Measurements from ENCODE around the gene ACP3. TPM values are rescaled to one million over a fixed set of nuclear protein-coding genes. Genes with fewer than 3 reads are reported as not detected.

ACP3 gene
- polyA plus RNA-seq, 2 donors = 22.5 to 48.4 TPM

DNA sequence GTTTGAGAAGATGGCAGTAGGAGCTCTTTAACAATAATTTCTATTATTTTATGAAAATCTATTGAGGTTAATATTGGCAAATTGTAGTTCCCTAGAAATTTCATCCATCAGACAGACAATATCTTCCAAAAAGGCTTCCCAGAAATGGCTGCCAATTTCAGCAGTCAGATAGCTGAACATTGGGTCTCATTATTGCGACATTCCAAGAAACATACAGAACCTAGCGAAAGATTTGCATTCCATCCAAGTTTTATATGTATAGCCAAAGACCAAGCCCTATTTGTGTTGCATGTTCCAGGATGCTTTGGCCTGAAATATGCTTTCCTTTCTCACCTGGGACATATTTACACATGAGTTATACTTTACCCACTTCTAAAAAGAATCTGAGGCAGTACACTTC, 24.5 kb downstream of the ACP3 start:
- H3K4me3 ChIP-seq (ENCODE audit: low read depth in 1 of 2, low read length in 2 of 2) = no peak overlapping the region
- H3K27me3 ChIP-seq (ENCODE audit: control insufficient read depth in 1 of 2, insufficient read depth in 2 of 2, low read length in 2 of 2) = no peaks in the 10 kb centered on the region
- H3K4me1 ChIP-seq (ENCODE audit: control insufficient read depth in 2 of 2, insufficient read depth in 2 of 2, low read length in 1 of 2) = peaks cover 0 to 2% of the 10 kb centered on the region in 2 donors
- 70 to 74% methylated on average over 2 of the region's 2 CpGs for WGBS, 2 donors
- H3K9me3 ChIP-seq (ENCODE audit: control insufficient read depth in 2 of 2, insufficient read depth in 1 of 2, low read depth in 1 of 2, low read length in 1 of 2) = no peaks in the 10 kb centered on the region
- no peak overlapping the region for H3K27ac ChIP-seq (ENCODE audit: low read depth in 2 of 2, low read length in 1 of 2)
- no peaks in the 10 kb centered on the region for H3K36me3 ChIP-seq (ENCODE audit: control insufficient read depth in 2 of 2, insufficient read depth in 2 of 2, low read length in 1 of 2)

GRCh38 chr3:132342183-132342582, 25.0 kb downstream of the ACP3 start:
- WGBS, 2 donors = 73 to 76% methylated on average over 5 of the region's 5 CpGs

DNA sequence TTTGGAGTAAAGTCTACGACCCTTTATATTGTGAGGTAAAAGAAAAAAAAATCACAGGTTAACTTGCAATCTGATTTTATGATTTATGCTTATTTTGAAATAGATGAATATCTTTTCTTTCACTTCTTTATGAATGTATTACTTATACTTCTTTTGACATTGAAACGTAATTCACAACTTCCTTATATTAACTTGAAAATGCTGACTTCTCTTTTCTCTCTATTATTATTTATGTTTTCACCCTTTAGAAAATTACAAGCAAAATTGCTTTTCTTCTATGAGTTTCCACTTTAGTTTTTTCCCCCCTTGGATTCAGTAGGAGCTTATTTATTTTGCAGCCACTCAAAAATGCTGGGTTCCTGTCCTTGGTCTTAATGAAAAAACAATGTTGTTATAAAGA, 25.4 kb downstream of the ACP3 start:
- no peak overlapping the region for H3K4me3 ChIP-seq (ENCODE audit: low read depth in 1 of 2, low read length in 2 of 2)
- no peaks in the 10 kb centered on the region for H3K36me3 ChIP-seq (ENCODE audit: control insufficient read depth in 2 of 2, insufficient read depth in 2 of 2, low read length in 1 of 2)
- peaks cover 0 to 2% of the 10 kb centered on the region in 2 donors for H3K4me1 ChIP-seq (ENCODE audit: control insufficient read depth in 2 of 2, insufficient read depth in 2 of 2, low read length in 1 of 2)
- H3K27me3 ChIP-seq (ENCODE audit: control insufficient read depth in 1 of 2, insufficient read depth in 2 of 2, low read length in 2 of 2) = no peaks in the 10 kb centered on the region
- no peak overlapping the region for H3K27ac ChIP-seq (ENCODE audit: low read depth in 2 of 2, low read length in 1 of 2)
- H3K9me3 ChIP-seq (ENCODE audit: control insufficient read depth in 2 of 2, insufficient read depth in 1 of 2, low read depth in 1 of 2, low read length in 1 of 2) = no peaks in the 10 kb centered on the region
- 81% methylated on average over 2 of the region's 2 CpGs for WGBS, 2 donors

More at GRCh38 chr3:132342183-132342582, 25.0 kb downstream of the ACP3 start:
- no peaks in the 10 kb centered on the region for H3K27me3 ChIP-seq (ENCODE audit: control insufficient read depth in 1 of 2, insufficient read depth in 2 of 2, low read length in 2 of 2)
- H3K9me3 ChIP-seq (ENCODE audit: control insufficient read depth in 2 of 2, insufficient read depth in 1 of 2, low read depth in 1 of 2, low read length in 1 of 2) = no peaks in the 10 kb centered on the region
- no peak overlapping the region for H3K27ac ChIP-seq (ENCODE audit: low read depth in 2 of 2, low read length in 1 of 2)
- H3K4me1 ChIP-seq (ENCODE audit: control insufficient read depth in 2 of 2, insufficient read depth in 2 of 2, low read length in 1 of 2) = peaks cover 0 to 2% of the 10 kb centered on the region in 2 donors
- H3K36me3 ChIP-seq (ENCODE audit: control insufficient read depth in 2 of 2, insufficient read depth in 2 of 2, low read length in 1 of 2) = no peaks in the 10 kb centered on the region
- no peak overlapping the region for H3K4me3 ChIP-seq (ENCODE audit: low read depth in 1 of 2, low read length in 2 of 2)

DNA sequence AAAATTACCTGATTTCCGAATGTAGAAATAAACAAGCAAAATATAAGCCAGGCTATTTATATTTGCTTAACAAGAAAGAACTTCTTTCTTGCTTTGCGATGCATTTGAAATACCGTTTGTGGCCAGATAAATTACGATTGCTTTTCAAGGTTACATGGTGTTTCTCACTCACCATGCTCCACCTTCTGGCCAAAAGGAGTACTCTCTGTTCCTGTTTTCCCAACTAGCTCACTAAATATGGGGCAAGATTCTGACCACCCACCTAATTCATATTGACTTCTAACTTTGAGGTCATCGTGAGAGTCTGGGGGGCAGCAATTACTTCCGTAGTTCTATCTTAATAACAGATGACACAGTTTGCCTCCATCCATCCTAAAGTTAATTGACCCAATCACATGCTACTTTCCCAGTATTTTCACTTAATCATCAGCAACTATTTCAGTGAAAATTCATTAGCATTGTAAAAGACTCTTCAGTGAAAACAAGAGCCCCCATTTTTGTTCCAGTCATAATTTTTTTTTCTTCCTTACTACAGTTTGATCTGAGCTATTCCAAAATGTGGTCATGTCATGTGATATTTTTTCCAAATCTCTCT, 25.9 kb downstream of the ACP3 start:
- H3K4me3 ChIP-seq (ENCODE audit: low read depth in 1 of 2, low read length in 2 of 2) = no peak overlapping the region
- no peaks in the 10 kb centered on the region for H3K36me3 ChIP-seq (ENCODE audit: control insufficient read depth in 2 of 2, insufficient read depth in 2 of 2, low read length in 1 of 2)
- H3K27me3 ChIP-seq (ENCODE audit: control insufficient read depth in 1 of 2, insufficient read depth in 2 of 2, low read length in 2 of 2) = no peaks in the 10 kb centered on the region
- H3K9me3 ChIP-seq (ENCODE audit: control insufficient read depth in 2 of 2, insufficient read depth in 1 of 2, low read depth in 1 of 2, low read length in 1 of 2) = no peaks in the 10 kb centered on the region
- H3K4me1 ChIP-seq (ENCODE audit: control insufficient read depth in 2 of 2, insufficient read depth in 2 of 2, low read length in 1 of 2) = peaks cover 0 to 2% of the 10 kb centered on the region in 2 donors
- WGBS, 2 donors = 1 to 4% methylated on average over 6 of the region's 6 CpGs
- H3K27ac ChIP-seq (ENCODE audit: low read depth in 2 of 2, low read length in 1 of 2) = no peak overlapping the region

DNA sequence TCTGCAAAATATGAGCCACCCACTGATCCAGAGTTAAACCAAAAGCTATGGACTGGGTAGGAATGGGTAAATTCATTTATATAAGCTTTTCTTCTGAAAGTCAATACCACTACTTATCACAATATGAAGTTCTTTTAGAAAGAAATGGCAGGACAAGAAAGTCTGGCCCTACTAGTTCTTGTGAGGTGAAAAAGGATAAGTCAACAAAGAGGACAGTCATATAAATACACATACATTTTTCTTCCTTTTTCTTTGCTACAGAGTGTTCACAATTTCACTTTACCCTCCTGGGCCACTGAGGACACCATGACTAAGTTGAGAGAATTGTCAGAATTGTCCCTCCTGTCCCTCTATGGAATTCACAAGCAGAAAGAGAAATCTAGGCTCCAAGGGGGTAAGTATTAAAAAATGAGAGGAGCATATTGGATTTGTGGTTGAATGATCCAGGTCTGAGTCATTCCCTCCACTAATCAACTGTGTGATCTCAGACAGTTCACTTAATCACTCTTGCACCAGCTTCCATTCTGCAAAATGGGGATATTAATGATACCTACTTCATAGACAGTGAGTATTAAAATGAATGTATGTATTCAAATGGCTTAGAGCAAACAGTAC, 27.6 kb downstream of the ACP3 start:
- H3K4me1 ChIP-seq (ENCODE audit: control insufficient read depth in 2 of 2, insufficient read depth in 2 of 2, low read length in 1 of 2) = peaks cover 0 to 4% of the 10 kb centered on the region in 2 donors
- H3K27ac ChIP-seq (ENCODE audit: low read depth in 2 of 2, low read length in 1 of 2) = peak overlapping the region in 1 of 2 donors; percentile 32
- no peak overlapping the region for H3K4me3 ChIP-seq (ENCODE audit: low read depth in 1 of 2, low read length in 2 of 2)
- H3K27me3 ChIP-seq (ENCODE audit: control insufficient read depth in 1 of 2, insufficient read depth in 2 of 2, low read length in 2 of 2) = no peaks in the 10 kb centered on the region
- peaks cover 0 to 5% of the 10 kb centered on the region in 2 donors for H3K36me3 ChIP-seq (ENCODE audit: control insufficient read depth in 2 of 2, insufficient read depth in 2 of 2, low read length in 1 of 2)
- H3K9me3 ChIP-seq (ENCODE audit: control insufficient read depth in 2 of 2, insufficient read depth in 1 of 2, low read depth in 1 of 2, low read length in 1 of 2) = no peaks in the 10 kb centered on the region

- peaks cover 0 to 4% of the 10 kb centered on the region in 2 donors for H3K4me1 ChIP-seq (ENCODE audit: control insufficient read depth in 2 of 2, insufficient read depth in 2 of 2, low read length in 1 of 2)
- H3K4me3 ChIP-seq (ENCODE audit: low read depth in 1 of 2, low read length in 2 of 2) = no peak overlapping the region
- peaks cover 0 to 5% of the 10 kb centered on the region in 2 donors for H3K36me3 ChIP-seq (ENCODE audit: control insufficient read depth in 2 of 2, insufficient read depth in 2 of 2, low read length in 1 of 2)
- 62 to 64% methylated on average over 5 of the region's 5 CpGs for WGBS, 2 donors
- H3K27me3 ChIP-seq (ENCODE audit: control insufficient read depth in 1 of 2, insufficient read depth in 2 of 2, low read length in 2 of 2) = no peaks in the 10 kb centered on the region
- H3K9me3 ChIP-seq (ENCODE audit: control insufficient read depth in 2 of 2, insufficient read depth in 1 of 2, low read depth in 1 of 2, low read length in 1 of 2) = no peaks in the 10 kb centered on the region
- H3K27ac ChIP-seq (ENCODE audit: low read depth in 2 of 2, low read length in 1 of 2) = peak overlapping the region; percentile 19 to 38
These were observed 29.9 kb downstream of the ACP3 start for GRCh38 chr3:132346841-132347736.

- Histone ChIP-seq H3K9me3 (ENCODE audit: control insufficient read depth in 2 of 2, insufficient read depth in 1 of 2, low read depth in 1 of 2, low read length in 1 of 2) (no peaks in the 10 kb centered on the region), H3K27ac (ENCODE audit: low read depth in 2 of 2, low read length in 1 of 2) (no peak overlapping the region), H3K4me3 (ENCODE audit: low read depth in 1 of 2, low read length in 2 of 2) (no peak overlapping the region), H3K4me1 (ENCODE audit: control insufficient read depth in 2 of 2, insufficient read depth in 2 of 2, low read length in 1 of 2) (peaks cover 0 to 4% of the 10 kb centered on the region in 2 donors), H3K27me3 (ENCODE audit: control insufficient read depth in 1 of 2, insufficient read depth in 2 of 2, low read length in 2 of 2) (no peaks in the 10 kb centered on the region), H3K36me3 (ENCODE audit: control insufficient read depth in 2 of 2, insufficient read depth in 2 of 2, low read length in 1 of 2) (peaks cover 0 to 5% of the 10 kb centered on the region in 2 donors)
- 46 to 69% methylated on average over 1 of the region's 1 CpG for WGBS, 2 donors
These were observed 30.6 kb downstream of the ACP3 start for GRCh38 chr3:132347811-132348210.

GRCh38 chr3:132348531-132348930, 31.3 kb downstream of the ACP3 start:
- Histone ChIP-seq H3K27ac (ENCODE audit: low read depth in 2 of 2, low read length in 1 of 2) (no peak overlapping the region), H3K9me3 (ENCODE audit: control insufficient read depth in 2 of 2, insufficient read depth in 1 of 2, low read depth in 1 of 2, low read length in 1 of 2) (no peaks in the 10 kb centered on the region), H3K4me3 (ENCODE audit: low read depth in 1 of 2, low read length in 2 of 2) (no peak overlapping the region), H3K36me3 (ENCODE audit: control insufficient read depth in 2 of 2, insufficient read depth in 2 of 2, low read length in 1 of 2) (peaks cover 0 to 5% of the 10 kb centered on the region in 2 donors), H3K4me1 (ENCODE audit: control insufficient read depth in 2 of 2, insufficient read depth in 2 of 2, low read length in 1 of 2) (peaks cover 0 to 4% of the 10 kb centered on the region in 2 donors), H3K27me3 (ENCODE audit: control insufficient read depth in 1 of 2, insufficient read depth in 2 of 2, low read length in 2 of 2) (no peaks in the 10 kb centered on the region)
- WGBS, 2 donors = 91 to 96% methylated on average over 1 of the region's 1 CpG

DNA sequence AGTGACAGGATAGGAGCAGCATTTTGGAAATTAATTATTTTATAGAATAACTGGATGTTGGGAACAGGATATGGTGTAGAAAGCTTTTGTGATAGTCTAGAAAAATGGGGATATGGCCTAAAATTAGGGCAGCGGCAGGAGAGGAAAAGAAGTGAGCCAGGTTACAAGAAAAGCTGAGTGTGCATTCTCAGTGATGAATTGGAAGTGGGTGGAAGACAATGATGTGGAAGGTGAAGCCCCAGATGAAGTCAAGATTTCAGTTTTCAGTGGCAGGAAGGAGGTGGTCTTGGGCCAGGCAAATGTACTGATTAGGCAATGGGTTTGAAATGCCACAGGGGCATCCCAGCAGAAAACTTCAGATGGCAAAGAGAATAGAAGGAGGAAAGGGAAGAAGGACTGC, 33.6 kb downstream of the ACP3 start:
- WGBS, 2 donors = 45 to 74% methylated on average over 1 of the region's 1 CpG

More for the DNA sequence above, 33.6 kb downstream of the ACP3 start:
- Histone ChIP-seq H3K27ac (ENCODE audit: low read depth in 2 of 2, low read length in 1 of 2) (no peak overlapping the region), H3K9me3 (ENCODE audit: control insufficient read depth in 2 of 2, insufficient read depth in 1 of 2, low read depth in 1 of 2, low read length in 1 of 2) (no peaks in the 10 kb centered on the region), H3K4me1 (ENCODE audit: control insufficient read depth in 2 of 2, insufficient read depth in 2 of 2, low read length in 1 of 2) (peaks cover 0 to 4% of the 10 kb centered on the region in 2 donors), H3K36me3 (ENCODE audit: control insufficient read depth in 2 of 2, insufficient read depth in 2 of 2, low read length in 1 of 2) (peaks cover 0 to 5% of the 10 kb centered on the region in 2 donors), H3K4me3 (ENCODE audit: low read depth in 1 of 2, low read length in 2 of 2) (no peak overlapping the region), H3K27me3 (ENCODE audit: control insufficient read depth in 1 of 2, insufficient read depth in 2 of 2, low read length in 2 of 2) (no peaks in the 10 kb centered on the region)

Data from esophagus (tissue), 2 donors.